H9 (cell line): Measurements from ENCODE around the gene PDGFB. TPM values are rescaled to one million over a fixed set of nuclear protein-coding genes. Genes with fewer than 3 reads are reported as not detected.

Experiments used
- DNase-seq: peaks from one replicate; pipeline ENCODE4 v3.0.0-alpha.2; 2017
- H2AFZ ChIP-seq: one replicate; pipeline ENCODE4 v1.6.1; 2013; ENCODE audit warnings: mild to moderate bottlenecking, low read length, control low read depth, moderate library complexity
- H2AK5ac ChIP-seq: 2 replicates; pipeline ENCODE4 v1.6.1; 2013; ENCODE audit warnings: low read length, control low read depth, mixed read lengths; ENCODE audit not compliant: insufficient read length
- H2BK120ac ChIP-seq: one replicate; pipeline ENCODE4 v1.6.1; 2013; ENCODE audit warnings: low read depth, mild to moderate bottlenecking, low read length, control low read depth, inconsistent platforms; ENCODE audit not compliant: poor library complexity, severe bottlenecking
- H2BK12ac ChIP-seq: 2 replicates; pipeline ENCODE4 v1.6.1; 2013; ENCODE audit warnings: low read length, control low read depth, mixed read lengths, low read depth; ENCODE audit not compliant: insufficient read length
- H2BK15ac ChIP-seq: 2 replicates; pipeline ENCODE4 v1.6.1; 2013; ENCODE audit warnings: low read depth, low read length, control low read depth
- H2BK20ac ChIP-seq: one replicate; pipeline ENCODE4 v1.6.1; 2013; ENCODE audit warnings: low read depth, mild to moderate bottlenecking, low read length, control low read depth, inconsistent platforms; ENCODE audit not compliant: poor library complexity, severe bottlenecking
- H2BK5ac ChIP-seq: 2 replicates; pipeline ENCODE4 v1.6.1; 2013; ENCODE audit warnings: low read length, control low read depth, mixed read lengths; ENCODE audit not compliant: insufficient read length
- H3K14ac ChIP-seq: 2 replicates; pipeline ENCODE4 v1.6.1; 2013; ENCODE audit warnings: low read length, control low read depth; ENCODE audit not compliant: insufficient read depth
- H3K18ac ChIP-seq: 2 replicates; pipeline ENCODE4 v1.6.1; 2013; ENCODE audit warnings: low read depth, mild to moderate bottlenecking, mixed read lengths, low read length, control low read depth; ENCODE audit not compliant: insufficient read length
- H3K23ac ChIP-seq: 2 replicates; pipeline ENCODE4 v1.6.1; 2013; ENCODE audit warnings: low read length, control low read depth, mixed read lengths, low read depth; ENCODE audit not compliant: insufficient read length
- H3K23me2 ChIP-seq: 2 replicates; pipeline ENCODE4 v1.6.1; 2013; ENCODE audit warnings: low read depth, mild to moderate bottlenecking, mixed read lengths, low read length, control low read depth; ENCODE audit not compliant: insufficient read length, poor library complexity, severe bottlenecking
- H3K27ac ChIP-seq: 2 replicates; pipeline ENCODE4 v1.5.1; 2013; ENCODE audit warnings: low read length, control low read depth, mixed read lengths, low read depth; ENCODE audit not compliant: insufficient read length
- H3K27me3 ChIP-seq: 2 replicates; pipeline ENCODE4 v1.6.1; 2013; ENCODE audit warnings: low read length, control low read depth, inconsistent platforms; ENCODE audit not compliant: insufficient read depth
- H3K4ac ChIP-seq: 2 replicates; pipeline ENCODE4 v1.6.1; 2013; ENCODE audit warnings: low read depth, mild to moderate bottlenecking, control low read depth, inconsistent platforms, low read length, moderate library complexity
- H3K4me1 ChIP-seq: 2 replicates; pipeline ENCODE4 v1.6.1; 2013; ENCODE audit warnings: low read length, control low read depth, inconsistent platforms; ENCODE audit not compliant: insufficient read depth
- H3K4me2 ChIP-seq: 2 replicates; pipeline ENCODE4 v1.6.1; 2013; ENCODE audit warnings: low read length, control low read depth, mixed read lengths; ENCODE audit not compliant: insufficient read length, insufficient read depth
- H3K56ac ChIP-seq: 2 replicates; pipeline ENCODE4 v1.6.1; 2013; ENCODE audit warnings: low read depth, mild to moderate bottlenecking, mixed read lengths, low read length, control low read depth; ENCODE audit not compliant: insufficient read length
- H3K79me1 ChIP-seq: 2 replicates; pipeline ENCODE4 v1.6.1; 2013; ENCODE audit warnings: low read depth, mild to moderate bottlenecking, moderate library complexity, low read length, control low read depth, inconsistent platforms; ENCODE audit not compliant: insufficient read depth, poor library complexity, severe bottlenecking
- H3K79me2 ChIP-seq: 2 replicates; pipeline ENCODE4 v1.6.1; 2013; ENCODE audit warnings: low read length, control low read depth, inconsistent platforms; ENCODE audit not compliant: insufficient read depth
- H3K9ac ChIP-seq: 2 replicates; pipeline ENCODE4 v1.6.1; 2013; ENCODE audit warnings: low read length, control low read depth, mixed read lengths; ENCODE audit not compliant: insufficient read length; ENCODE audit errors: extremely low read depth
- H3K9me3 ChIP-seq: one replicate; pipeline ENCODE4 v1.6.1; 2013; ENCODE audit warnings: low read depth, low read length, inconsistent platforms; ENCODE audit not compliant: control insufficient read depth
- H3T11ph ChIP-seq: one replicate; pipeline ENCODE4 v1.6.1; 2013; ENCODE audit warnings: mild to moderate bottlenecking, low read length, control low read depth, inconsistent platforms
- H4K20me1 ChIP-seq: one replicate; pipeline ENCODE4 v1.6.1; 2013; ENCODE audit not compliant: control insufficient read depth, insufficient read length, insufficient read depth
- H4K5ac ChIP-seq: 2 replicates; pipeline ENCODE4 v1.6.1; 2013; ENCODE audit warnings: low read depth, mild to moderate bottlenecking, mixed read lengths, low read length, control low read depth; ENCODE audit not compliant: insufficient read length
- H4K8ac ChIP-seq: replicated peaks from 2 replicates; pipeline ENCODE4 v1.6.1; 2013; ENCODE audit warnings: low read length, control low read depth, mixed read lengths, low read depth; ENCODE audit not compliant: insufficient read length
- H4K91ac ChIP-seq: 2 replicates; pipeline ENCODE4 v1.6.1; 2013; ENCODE audit warnings: low read depth, mild to moderate bottlenecking, moderate library complexity, mixed read lengths, low read length, control low read depth; ENCODE audit not compliant: insufficient read length
- H3K27ac Mint-ChIP-seq, 3 experiments: 2 replicates in 2 of 3; 3 replicates in 1 of 3; pipeline ENCODE4 v1.8.0; 2020 to 2021; ENCODE audit warnings: mixed read lengths in 3 of 3, mild to moderate bottlenecking in 1 of 3, moderate library complexity in 1 of 3
- H3K27me3 Mint-ChIP-seq: 2 replicates; pipeline ENCODE4 v1.8.0; 2021; ENCODE audit warnings: low read depth, mild to moderate bottlenecking, moderate library complexity, mixed read lengths
- H3K36me3 Mint-ChIP-seq, 3 experiments: 2 replicates in 2 of 3; 3 replicates in 1 of 3; pipeline ENCODE4 v1.8.0; 2020 to 2021; ENCODE audit warnings: low read depth in 3 of 3, mixed read lengths in 3 of 3; ENCODE audit not compliant: insufficient read depth in 1 of 3
- H3K4me1 Mint-ChIP-seq, 2 experiments: 2 replicates each; pipeline ENCODE4 v1.8.0; 2020; ENCODE audit warnings: mixed read lengths in 2 of 2
- H3K4me3 Mint-ChIP-seq, 2 experiments: 2 replicates in 1 of 2; 3 replicates in 1 of 2; pipeline ENCODE4 v1.8.0; 2020 to 2021; ENCODE audit warnings: mild to moderate bottlenecking in 2 of 2, mixed read lengths in 2 of 2, moderate library complexity in 1 of 2
- H3K9me3 Mint-ChIP-seq, 2 experiments: 2 replicates in 1 of 2; 3 replicates in 1 of 2; pipeline ENCODE4 v1.8.0; 2020; ENCODE audit warnings: mild to moderate bottlenecking in 2 of 2, mixed read lengths in 2 of 2, moderate library complexity in 1 of 2
- CTCF ChIP-seq: fragments of 200-600 bp; sonication (generic); conservative IDR thresholded peaks from 3 replicates; pipeline ENCODE4 v1.8.0; 2021; ENCODE audit warnings: antibody characterized with exemption, mild to moderate bottlenecking
- WGBS: extraction: QIAGEN DNeasy Blood & Tissue Kit; methylation state at CpG from one replicate; pipeline ENCODE4 v1.1.7; 2013; ENCODE audit warnings: missing lambda C conversion rate, low lambda C conversion rate, mixed read lengths; ENCODE audit not compliant: insufficient read length; ENCODE audit errors: extremely low coverage; 5-methylcytosine and 5-hydroxymethylcytosine counted together
- total RNA-seq: library from RNA; stranded (reverse); gene quantifications from 2 replicates; pipeline ENCODE4 v1.2.1, GENCODE V29; 2021

Gene PDGFB
- total RNA-seq, 1 experiment from 2014 or later: 6.1 TPM

- Histone ChIP-seq H3K27me3 (no peaks in the 10 kb centered on the region), H3K23me2 (no peaks in the 10 kb centered on the region), H3K56ac (peak overlapping the region; percentile 78), H2AFZ (no peak overlapping the region), H3K23ac (no peak overlapping the region), H3K4me1 (peaks cover 15% of the 10 kb centered on the region; the same call in 1 of the 2 replicates), H3K9ac (peak overlapping the region; percentile 86), H3K27ac (peak overlapping the region; percentile 94), H3K79me1 (no peaks in the 10 kb centered on the region), H4K91ac (no peak overlapping the region), H3K4me2 (peak overlapping the region; percentile 57), H2AK5ac (no peak overlapping the region), H2BK12ac (peak overlapping the region; percentile 65), H4K20me1 (no peaks in the 10 kb centered on the region), H4K8ac (no peak overlapping the region), H2BK5ac (peak overlapping the region; percentile 65), H3K14ac (peak overlapping the region; percentile 55; the same call in 1 of the 2 replicates), H2BK120ac (no peak overlapping the region), H3K18ac (peak overlapping the region; percentile 55), H4K5ac (peak overlapping the region; percentile 79), H3T11ph (no peak overlapping the region), H3K9me3 (no peaks in the 10 kb centered on the region), H2BK20ac (no peak overlapping the region), H2BK15ac (no peak overlapping the region), H3K4ac (no peak overlapping the region), H3K79me2 (no peaks in the 10 kb centered on the region)
- no peaks in the 10 kb centered on the region; the same call in none of the 2 replicates for H3K27me3 Mint-ChIP-seq
- no CpG with 5 or more reads among the region's 8 CpGs for WGBS
- TF ChIP-seq CTCF: no peak
- H3K36me3 Mint-ChIP-seq: peaks cover 0 to 4% (median 1%) of the 10 kb centered on the region in 3 experiments; a peak in 2 of 7 replicates
- H3K9me3 Mint-ChIP-seq: peaks cover 10% of the 10 kb centered on the region in 2 experiments
- H3K4me1 Mint-ChIP-seq: peaks cover 36 to 38% of the 10 kb centered on the region in 2 experiments
- DNase-seq: peak; percentile 82
- peak overlapping the region; percentile 84 to 96 (median 87) for H3K27ac Mint-ChIP-seq
- H3K4me3 Mint-ChIP-seq: peak overlapping the region; percentile 38 to 43; a peak in 4 of 5 replicates
Observed at GRCh38 chr22:39214383-39215069, 30.3 kb downstream of the PDGFB start.
